Activated CD8-positive, alpha-beta memory T cell treated with anti-CD3 and anti-CD28 coated beads, Interleukin-2, amount 50 U/mL, for 24 hours (primary cell): ENCODE measurements around the gene EGFL7.

Source experiments
- DNase-seq: peaks from one replicate; pipeline ENCODE4 v3.0.0-alpha.2; 2020; ENCODE audit errors: extremely low read depth

EGFL7 gene

DNA sequence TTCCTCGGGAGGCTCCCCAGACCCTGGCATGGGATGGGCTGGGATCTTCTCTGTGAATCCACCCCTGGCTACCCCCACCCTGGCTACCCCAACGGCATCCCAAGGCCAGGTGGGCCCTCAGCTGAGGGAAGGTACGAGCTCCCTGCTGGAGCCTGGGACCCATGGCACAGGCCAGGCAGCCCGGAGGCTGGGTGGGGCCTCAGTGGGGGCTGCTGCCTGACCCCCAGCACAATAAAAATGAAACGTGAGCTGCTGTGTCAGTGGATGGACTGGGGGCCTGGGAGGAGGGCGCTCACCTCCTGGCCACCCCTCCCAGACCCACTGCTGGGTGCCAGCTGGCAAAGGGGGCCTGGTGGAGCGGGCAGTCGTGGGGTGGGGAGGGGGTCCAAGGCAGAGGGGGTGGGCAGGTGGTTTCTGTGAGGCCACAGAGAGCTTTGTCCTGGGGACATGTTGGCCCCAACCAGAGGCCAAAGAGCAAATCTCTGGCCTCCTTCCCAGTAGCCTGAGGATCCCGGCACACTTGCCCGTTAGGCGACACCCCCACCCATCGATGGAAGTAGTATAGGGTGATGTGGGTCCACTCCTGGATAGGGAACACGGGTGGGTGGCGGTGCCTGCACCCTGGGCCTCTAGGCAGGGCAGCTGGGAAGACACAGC, 9.8 kb downstream of the EGFL7 start:
- no peak for DNase-seq

DNA sequence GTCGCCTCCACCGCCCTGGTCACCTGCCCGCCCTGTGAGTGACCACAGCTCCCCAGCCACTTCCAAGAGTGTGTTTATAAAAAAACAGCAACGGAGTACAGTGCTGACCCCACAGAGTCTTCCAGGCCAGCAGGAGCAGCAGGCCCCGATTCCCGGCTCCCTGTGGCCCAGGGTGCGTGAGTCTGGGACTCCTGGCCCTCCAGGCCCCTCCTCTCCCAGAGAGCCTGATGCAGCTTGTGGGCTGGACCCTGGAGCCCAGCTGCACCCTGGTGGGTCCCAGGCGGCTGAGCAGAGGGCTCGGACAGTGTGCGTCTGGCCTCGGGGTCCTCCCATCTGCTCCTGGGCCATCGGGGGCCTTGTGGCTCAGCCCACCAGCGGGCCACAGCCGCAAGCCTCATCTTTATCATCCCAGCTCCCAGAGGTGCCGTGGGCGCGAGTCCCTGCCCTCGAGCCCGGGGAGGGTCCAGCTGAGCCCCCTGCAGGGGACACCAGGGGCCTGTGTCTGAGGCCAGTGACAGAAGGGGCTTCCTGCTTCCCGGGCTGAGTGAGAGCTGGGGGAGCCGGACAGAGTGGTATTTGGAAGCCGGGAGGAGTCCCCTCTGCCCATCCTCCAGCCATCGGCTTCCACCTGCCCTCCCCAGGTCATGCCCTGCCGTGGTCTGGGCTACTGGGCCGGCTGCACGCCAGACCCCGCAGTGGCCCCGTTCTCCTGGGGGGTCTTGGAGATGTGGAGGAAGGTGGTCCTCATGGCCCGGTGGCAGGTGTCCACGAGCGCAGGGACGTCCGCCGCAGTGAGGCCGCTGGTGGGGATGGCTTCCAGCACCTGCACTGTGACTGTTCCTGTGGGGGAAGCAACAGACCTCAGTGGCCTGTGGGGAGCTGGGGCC, 10.6 kb downstream of the EGFL7 start:
- no peak for DNase-seq

GRCh38 chr9:136673975-136674785, 11.5 kb downstream of the EGFL7 start:
- no peak for DNase-seq

- DNase-seq, result no peak
Measured at GRCh38 chr9:136674786-136675349, 12.2 kb downstream of the EGFL7 start.

GRCh38 chr9:136675477-136676296, 13.0 kb downstream of the EGFL7 start:
- DNase-seq, result no peak

GRCh38 chr9:136676297-136676794, 13.6 kb downstream of the EGFL7 start:
- DNase-seq, result no peak

DNA sequence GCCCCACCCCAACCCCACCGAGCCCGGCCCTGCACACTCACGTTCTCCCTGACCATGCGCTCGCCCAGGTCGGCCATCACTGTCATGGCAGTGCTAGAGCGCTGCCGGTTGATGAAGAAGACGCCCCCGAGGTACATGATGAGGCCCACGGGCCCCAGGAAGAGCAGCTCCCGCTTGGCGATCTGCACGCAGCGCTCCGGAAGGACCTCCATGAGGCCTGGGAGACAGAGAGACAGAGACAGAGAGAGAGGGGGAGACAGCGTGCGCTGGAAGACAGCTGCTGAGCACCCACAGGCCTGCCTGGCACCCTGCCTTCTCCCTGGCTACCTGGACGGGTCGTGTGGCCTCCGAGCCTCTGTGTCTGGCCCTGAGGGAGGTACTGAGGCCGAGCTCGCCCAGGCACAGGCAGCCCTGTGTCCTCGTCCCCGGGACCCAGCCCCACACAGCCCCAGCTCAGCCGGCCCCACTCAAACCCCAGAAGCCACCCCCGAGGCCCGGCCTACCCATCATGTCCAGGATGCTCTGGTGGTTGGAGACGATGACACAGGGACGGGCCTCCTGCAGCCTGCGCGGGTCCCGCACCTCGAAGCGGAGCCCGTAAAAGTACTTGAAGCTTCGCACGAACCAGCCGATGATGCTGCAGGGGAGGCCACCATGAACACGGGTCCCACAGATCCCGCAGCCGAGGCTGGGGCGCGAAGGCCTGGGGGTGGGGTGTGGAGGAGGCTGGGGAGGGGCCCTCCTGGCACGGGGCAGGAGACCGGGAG, 14.4 kb downstream of the EGFL7 start:
- DNase-seq, result no peak

DNA sequence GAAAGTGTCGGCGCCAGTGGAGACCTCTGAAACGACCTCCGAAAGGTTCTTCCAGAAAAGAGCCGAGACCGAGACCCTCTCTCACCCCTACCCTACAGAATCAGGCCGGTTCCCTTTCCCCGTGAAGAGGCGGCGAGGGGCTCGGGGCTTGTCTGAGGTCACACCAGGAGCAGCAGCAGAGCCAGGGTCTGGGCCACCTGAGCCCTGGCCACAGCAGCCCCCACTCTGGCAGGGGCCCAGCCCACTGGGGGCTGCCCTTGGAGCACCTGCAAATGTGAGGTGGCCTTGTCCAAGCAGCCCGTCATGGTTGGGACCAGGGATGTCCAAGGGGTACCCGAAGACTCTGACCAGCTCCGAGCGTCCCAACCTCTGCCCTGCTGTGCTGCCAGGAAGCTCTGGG, 15.3 kb downstream of the EGFL7 start:
- DNase-seq, result no peak

GRCh38 chr9:136678624-136679023, 15.9 kb downstream of the EGFL7 start:
- DNase-seq, result no peak

GRCh38 chr9:136679431-136679941, 16.8 kb downstream of the EGFL7 start:
- no peak for DNase-seq

- DNase-seq, result no peak
Measured at GRCh38 chr9:136681029-136681428, 18.3 kb downstream of the EGFL7 start.

DNA sequence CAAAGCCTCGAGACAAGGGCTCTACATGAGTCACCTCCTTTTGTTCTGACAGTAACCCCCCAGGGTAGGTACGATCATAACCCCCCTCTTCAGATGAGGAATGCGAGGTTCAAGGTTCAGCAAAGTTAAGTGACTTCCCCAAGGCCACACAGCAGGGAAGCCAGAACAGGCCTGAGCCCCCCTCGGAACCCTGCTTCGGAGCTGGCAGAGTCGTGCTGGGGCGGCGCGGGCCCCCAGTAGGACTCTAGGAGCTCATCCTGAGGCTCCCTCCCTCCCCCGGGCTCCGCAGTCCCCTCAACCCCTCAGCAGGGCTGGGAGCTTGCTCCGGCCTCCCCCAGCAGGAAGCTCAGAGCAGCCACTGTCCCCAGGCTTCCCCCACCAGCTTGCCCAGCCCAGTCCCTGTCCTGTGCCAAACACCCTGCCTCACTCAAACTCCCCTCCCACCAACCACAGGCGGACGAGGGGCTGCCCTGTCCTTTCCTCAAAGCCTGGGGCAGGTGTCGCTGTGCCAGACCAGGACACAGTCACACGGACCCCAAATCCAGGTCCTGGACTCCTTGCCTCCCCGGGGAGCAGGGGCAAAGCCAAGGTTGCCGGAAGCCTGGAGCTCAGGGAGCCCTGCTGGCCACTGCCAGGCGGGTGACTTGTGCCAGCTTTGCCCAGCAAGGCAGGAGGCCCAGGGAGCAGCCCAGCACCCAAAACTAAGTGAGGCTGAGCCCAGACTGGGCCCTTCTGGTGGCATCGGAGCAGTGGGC, 19.4 kb downstream of the EGFL7 start:
- no peak for DNase-seq

- DNase-seq, result no peak
Measured at GRCh38 chr9:136682710-136683109, 20.0 kb downstream of the EGFL7 start.

DNA sequence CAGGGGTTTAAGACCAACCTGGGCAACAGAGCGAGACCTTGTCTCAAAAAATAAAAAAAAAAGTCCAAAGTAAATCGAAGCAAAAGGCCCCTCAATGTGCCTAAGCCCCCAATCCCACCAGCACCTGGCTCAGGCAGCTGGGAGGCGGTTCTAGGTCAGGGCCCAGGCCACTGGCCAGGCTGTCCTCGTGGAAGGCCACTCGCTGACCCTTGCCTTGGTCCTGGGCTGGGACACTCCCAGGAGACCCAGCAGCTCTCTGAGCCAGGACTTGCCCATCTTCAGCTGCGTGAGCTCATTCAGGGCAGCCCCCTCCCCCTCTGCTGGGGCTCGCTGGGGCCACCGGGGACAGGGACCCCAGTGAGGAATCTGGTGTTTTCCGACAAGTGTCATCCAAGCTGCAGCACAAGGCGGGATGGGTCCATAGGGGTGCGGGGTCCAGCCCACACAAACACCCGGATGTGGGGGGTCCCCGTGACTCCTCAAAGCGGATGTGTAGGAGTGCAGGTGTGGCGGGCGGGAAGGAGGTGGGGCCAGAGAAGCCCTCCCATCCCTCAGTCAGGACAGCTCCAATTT, 20.5 kb downstream of the EGFL7 start:
- DNase-seq, result no peak

DNA sequence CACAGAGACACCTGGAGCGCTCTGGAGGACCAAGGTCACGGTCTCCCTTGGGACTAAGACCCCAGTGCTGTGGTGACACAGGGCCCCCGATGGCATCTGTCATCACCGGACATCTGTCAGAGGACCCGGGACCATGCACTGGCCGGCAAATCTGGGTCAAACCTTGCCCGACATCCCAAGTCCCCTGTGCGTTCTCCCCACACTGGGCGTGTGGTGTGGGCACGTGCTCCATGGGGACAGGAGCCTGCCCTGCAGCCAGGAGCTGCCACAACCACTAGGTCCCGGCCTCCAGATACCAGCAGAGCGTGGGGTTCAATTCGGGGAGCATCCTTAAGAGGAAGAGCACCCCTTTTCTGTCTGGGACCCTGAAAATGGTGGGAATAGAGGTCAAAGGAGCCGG, 21.0 kb downstream of the EGFL7 start:
- DNase-seq, result no peak

- DNase-seq, result no peak
Measured at GRCh38 chr9:136684339-136684738, 21.6 kb downstream of the EGFL7 start.

GRCh38 chr9:136684799-136685198, 22.1 kb downstream of the EGFL7 start:
- DNase-seq, result no peak

- DNase-seq, result no peak
Measured at GRCh38 chr9:136685216-136685615, 22.5 kb downstream of the EGFL7 start.
